GM19035 (cell line): ENCODE results near the gene FAM216A.
"Not testable (repeated sequence)": the region's sequence is repeated elsewhere in the genome, so short reads cannot be mapped to it uniquely, and the experiment has no call there.

Experiments used
- ATAC-seq: cut with Tn5 transposase; IDR thresholded peaks from one replicate; pipeline ENCODE4 v1.9.1; 2021; ENCODE audit not compliant: unreplicated experiment

The FAM216A gene, protein sequence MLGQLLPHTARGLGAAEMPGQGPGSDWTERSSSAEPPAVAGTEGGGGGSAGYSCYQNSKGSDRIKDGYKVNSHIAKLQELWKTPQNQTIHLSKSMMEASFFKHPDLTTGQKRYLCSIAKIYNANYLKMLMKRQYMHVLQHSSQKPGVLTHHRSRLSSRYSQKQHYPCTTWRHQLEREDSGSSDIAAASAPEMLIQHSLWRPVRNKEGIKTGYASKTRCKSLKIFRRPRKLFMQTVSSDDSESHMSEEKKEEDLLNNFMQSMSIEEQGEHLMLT

DNA sequence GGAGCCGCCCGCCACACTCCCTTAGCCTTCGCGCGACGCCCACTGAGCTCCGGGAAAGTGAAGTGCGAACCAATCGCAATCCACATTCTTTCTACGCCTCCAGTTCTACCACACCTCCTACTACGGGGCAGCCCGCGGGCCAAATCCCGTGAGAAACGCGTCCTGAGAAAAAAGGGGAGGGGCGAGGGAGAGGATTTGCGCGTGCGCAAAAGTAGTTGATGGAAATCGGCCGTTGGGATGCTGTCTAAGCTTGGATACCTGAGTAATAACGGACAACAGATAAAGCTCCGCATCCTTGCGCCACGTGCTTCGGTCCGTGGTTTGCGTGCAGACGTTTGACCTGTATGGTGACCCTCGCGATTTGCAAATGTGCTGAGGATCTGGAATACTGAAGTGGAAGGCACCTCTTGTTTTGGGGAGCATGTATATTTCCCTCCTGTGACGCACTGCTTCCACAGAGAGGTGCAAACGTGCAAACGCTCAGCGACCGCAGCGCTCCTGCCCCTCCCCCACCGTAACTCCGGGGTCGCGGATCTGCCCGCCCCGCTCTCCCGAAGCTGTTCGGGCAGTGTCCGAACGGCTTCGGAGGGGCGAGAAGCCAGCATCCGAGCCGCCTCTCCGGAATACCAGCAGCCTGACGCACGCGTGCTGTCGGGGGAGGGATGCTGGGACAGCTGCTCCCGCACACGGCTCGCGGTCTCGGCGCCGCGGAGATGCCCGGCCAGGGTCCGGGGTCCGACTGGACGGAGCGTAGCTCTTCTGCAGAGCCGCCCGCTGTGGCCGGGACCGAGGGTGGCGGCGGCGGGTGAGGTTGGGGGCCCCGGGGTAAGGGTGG is at the start of gene FAM216A, which contains the start of gene GPN3:
Gene FAM216A (plus strand): TSS at position 632 of the 835 bp plus-strand sequence. CDS start 31 bp downstream, at position 663.
Gene GPN3 (minus strand): TSS at position 44 of the 835 bp plus-strand sequence. CDS start 54 bp downstream, outside the sequence.
- ATAC-seq, result peak; percentile 77

GRCh38 chr12:110420644-110421043 is 48.0 kb upstream of the FAM216A start:
- not testable (repeated sequence) for ATAC-seq

GRCh38 chr12:110421159-110421661 is 47.4 kb upstream of the FAM216A start:
- no peak for ATAC-seq

- ATAC-seq, result no peak
Measured at GRCh38 chr12:110421701-110422100, 46.9 kb upstream of the FAM216A start.

- no peak for ATAC-seq
Measured at GRCh38 chr12:110424237-110424636, 44.4 kb upstream of the FAM216A start.

DNA sequence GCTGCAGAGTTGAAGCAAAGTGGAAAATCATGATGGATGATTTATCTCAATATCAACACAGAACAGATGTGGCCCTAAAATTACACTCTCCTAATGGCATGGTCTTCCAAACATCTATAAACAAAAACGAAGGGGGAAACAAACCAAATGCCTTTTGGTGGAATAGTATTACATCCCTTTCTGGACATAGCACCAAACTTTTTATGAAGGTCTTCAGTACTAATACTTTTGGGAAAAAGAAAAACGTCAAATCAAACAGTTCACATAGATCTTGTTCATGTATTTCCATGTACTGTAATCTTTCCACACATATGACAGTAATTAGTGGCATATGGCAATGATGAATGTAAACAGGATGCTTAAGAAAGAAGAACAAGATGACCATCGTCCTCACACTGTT is 42.2 kb upstream of the FAM216A start:
- no peak for ATAC-seq

- not testable (repeated sequence) for ATAC-seq
Measured at GRCh38 chr12:110429676-110430075, 39.0 kb upstream of the FAM216A start.

DNA sequence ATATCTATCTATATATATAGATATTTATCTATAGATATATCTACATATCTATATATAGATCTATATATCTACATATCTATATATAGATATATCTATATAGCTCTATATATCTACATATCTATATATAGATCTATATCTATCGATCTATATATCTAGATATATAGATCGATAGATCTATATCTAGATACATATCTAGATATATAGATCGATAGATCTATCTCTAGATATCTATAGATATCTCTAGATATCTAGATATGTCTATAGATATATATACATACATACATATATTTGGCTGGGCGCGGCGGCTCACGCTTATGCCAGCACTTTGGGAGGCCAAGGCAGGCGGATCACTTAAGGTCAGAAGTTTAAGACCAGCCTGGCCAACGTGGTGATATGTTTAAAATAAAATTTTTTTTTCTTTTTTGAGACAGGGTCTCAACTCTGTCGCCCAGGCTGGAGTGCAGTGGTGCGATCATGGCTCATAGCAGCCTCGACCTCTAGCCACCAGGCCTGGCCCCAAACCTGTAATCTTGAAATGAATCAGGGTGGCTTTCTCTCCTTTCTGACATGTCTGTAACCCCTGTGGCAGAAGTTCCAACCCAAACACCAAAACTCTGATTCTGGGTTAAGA is 36.6 kb upstream of the FAM216A start:
- ATAC-seq, result no peak

- no peak for ATAC-seq
Measured at GRCh38 chr12:110436231-110436630, 32.4 kb upstream of the FAM216A start.

- no peak for ATAC-seq
Measured at GRCh38 chr12:110444455-110444854, 24.2 kb upstream of the FAM216A start.

GRCh38 chr12:110449799-110450497 is 18.7 kb upstream of the FAM216A start, which contains the start of gene ARPC3:
TSS of gene ARPC3 (minus strand) at chr12:110450337. CDS start at chr12:110450260, 77 bp downstream.
- peak; percentile 96 for ATAC-seq

DNA sequence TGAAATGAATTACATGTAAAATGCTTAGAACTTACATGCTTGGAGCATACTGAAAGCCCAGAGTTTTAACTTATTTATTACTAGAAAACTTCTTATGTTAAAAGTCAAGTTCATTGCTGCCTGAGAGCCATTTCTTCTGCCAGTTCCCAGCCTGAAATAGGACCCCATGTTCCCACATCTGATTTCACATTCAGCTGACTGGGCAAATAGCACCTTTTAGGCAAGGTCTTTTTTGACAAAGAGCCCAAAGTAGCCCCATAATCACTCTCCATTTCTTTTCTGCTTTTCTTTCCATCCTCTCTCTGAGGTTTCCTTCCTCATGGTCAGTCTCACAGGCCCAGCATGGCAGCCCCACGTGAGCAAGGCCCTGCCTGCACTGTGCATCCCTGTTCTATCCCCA is 17.4 kb upstream of the FAM216A start:
- ATAC-seq, result no peak

DNA sequence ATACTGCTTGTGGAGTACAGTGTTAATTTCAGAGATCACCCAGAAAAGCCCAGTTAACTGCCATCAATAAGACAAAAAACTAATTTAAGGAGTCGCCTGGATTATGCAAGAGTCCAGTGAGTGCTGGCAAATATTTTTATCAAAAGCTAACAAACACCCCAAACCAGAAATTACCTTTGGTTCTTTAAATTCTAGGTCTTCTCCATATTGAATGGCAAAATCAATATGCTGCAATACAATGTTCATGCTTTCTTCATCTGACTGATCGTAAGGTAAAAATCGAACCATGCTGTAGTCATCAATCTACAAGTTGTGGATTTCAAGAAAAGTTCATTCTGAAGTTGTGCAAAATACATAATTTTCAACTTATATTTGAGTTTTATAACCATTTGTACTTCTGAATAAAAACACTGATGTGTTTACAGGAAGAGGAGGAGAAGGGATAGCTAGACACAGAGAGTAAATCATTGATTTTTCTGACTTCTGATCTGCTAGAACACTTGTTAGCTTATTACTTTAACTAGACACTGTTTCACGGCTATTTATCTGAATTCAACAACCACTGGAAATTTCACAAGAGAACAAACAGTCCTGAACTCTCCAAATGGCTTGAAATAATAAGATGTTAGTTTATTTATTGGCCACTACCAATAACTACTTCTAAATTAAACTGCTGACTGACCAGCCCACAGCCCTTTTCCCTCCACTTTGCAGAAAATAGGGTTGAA is 14.9 kb upstream of the FAM216A start:
- ATAC-seq, result no peak

DNA sequence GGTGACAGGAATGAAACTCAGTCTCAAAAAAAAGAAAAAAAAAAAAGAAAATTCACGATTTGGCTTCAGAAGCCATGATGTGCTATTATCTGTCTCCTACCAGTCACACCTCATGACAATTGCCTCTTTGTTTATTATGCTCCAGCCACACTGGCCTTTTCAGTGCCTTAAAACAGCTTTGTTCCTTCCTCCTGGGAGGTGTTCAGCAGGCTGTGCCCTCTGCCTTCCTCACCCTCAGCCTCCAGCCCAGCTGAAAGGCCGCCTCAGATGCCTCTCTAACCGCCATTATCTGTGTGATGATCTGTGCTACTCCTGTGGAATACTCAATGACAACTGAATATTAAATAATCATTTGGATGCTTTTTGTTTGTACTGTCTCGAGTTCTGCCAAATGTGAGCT is 9.9 kb upstream of the FAM216A start:
- ATAC-seq, result no peak

DNA sequence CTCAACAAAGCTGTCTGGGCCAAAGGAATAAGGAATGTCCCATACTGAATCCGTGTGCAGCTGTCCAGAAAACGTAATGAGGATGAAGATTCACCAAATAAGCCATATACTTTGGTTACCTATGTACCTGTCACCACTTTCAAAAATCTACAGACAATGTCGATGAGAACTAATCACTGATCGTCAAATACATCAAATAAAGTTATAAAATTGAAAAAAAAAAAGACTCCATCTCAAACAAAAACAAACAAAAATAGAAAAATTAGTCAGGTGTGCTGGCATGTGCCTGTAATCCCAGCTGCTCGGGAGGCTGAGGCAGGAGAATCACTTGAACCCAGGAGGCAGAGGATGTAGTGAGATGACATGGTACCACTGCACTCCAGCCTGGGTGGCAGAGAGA is 7.5 kb upstream of the FAM216A start:
- not testable (repeated sequence) for ATAC-seq

- no peak for ATAC-seq
Measured at GRCh38 chr12:110465024-110465423, 3.6 kb upstream of the FAM216A start.

DNA sequence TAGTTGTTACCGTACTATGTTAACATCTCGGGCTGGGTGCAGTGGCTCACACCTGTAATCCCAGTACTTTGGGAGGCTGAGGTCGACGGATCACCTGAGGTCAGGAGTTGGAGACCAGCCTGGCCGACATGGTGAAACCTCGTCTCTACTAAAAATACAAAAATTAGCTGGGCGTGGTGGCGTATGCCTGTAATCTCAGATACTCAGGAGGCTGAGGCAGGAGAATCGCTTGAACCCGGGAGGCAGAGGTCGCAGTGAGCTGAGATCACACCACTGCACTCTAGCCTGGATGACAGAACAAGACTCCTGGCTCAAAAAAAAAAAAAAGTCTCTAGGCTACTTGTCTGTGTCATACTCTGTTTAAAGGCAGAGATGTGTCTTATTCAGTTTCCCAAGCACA is 2.9 kb upstream of the FAM216A start:
- not testable (repeated sequence) for ATAC-seq

GRCh38 chr12:110466791-110467190 is 1.9 kb upstream of the FAM216A start:
- ATAC-seq, result no peak

GRCh38 chr12:110467847-110468213 is 815 bp upstream of the FAM216A start:
- ATAC-seq, result no peak

DNA sequence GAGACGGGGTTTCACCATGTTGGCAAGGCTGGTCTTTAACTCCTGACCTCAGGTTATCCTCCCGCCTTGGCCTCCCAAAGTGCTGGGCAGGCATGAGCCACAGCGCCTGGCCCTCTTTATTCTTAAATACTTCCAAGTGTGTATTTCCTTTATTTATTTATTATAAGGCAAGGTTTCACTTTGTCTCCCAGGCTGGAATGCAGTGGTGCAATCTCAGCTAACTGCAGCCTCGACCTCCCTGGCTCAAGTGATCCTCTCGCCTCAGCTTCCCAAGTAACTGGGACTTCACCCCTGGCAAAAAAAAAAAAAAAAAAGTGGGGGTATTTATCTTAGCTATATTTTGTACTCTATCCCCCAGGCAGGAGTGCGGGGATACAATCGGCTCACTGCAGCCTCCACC is 6.8 kb downstream of the FAM216A start:
- no peak for ATAC-seq
